HG03159 (cell line): ENCODE measurements around the gene RHEB.
A peak's percentile ranks its signal among the peaks of the same experiment; 100 is the strongest.

Experiments used
- ATAC-seq: cut with Tn5 transposase; IDR thresholded peaks from one replicate; pipeline ENCODE4 v1.9.1; 2021; ENCODE audit warnings: mild to moderate bottlenecking, moderate library complexity; ENCODE audit not compliant: unreplicated experiment

The RHEB gene

GRCh38 chr7:151504715-151505326, 14.9 kb downstream of the RHEB start:
- no peak for ATAC-seq

- no peak for ATAC-seq
Observed at GRCh38 chr7:151503902-151504714, 15.6 kb downstream of the RHEB start.

GRCh38 chr7:151501676-151502075, 18.0 kb downstream of the RHEB start:
- no peak for ATAC-seq

- no peak for ATAC-seq
Observed at GRCh38 chr7:151498495-151498894, 21.2 kb downstream of the RHEB start.

GRCh38 chr7:151497306-151497871, 22.3 kb downstream of the RHEB start:
- no peak for ATAC-seq

GRCh38 chr7:151495360-151495759, 24.3 kb downstream of the RHEB start:
- no peak for ATAC-seq

GRCh38 chr7:151494298-151495284, 25.1 kb downstream of the RHEB start:
- no peak for ATAC-seq

GRCh38 chr7:151493083-151493482, 26.6 kb downstream of the RHEB start:
- ATAC-seq = no peak

- ATAC-seq = no peak
Observed at GRCh38 chr7:151491859-151492258, 27.8 kb downstream of the RHEB start.

GRCh38 chr7:151490456-151491105, 29.1 kb downstream of the RHEB start:
- ATAC-seq = no peak

GRCh38 chr7:151489498-151489897, 30.2 kb downstream of the RHEB start:
- ATAC-seq = no peak

GRCh38 chr7:151488096-151488495, 31.6 kb downstream of the RHEB start:
- no peak for ATAC-seq

GRCh38 chr7:151487228-151487627, 32.5 kb downstream of the RHEB start:
- no peak for ATAC-seq

- no peak for ATAC-seq
Observed at GRCh38 chr7:151486074-151486473, 33.6 kb downstream of the RHEB start.

GRCh38 chr7:151484971-151485707, 34.6 kb downstream of the RHEB start:
- ATAC-seq = peak; percentile 49

GRCh38 chr7:151483711-151483983, 36.0 kb downstream of the RHEB start:
- no peak for ATAC-seq

GRCh38 chr7:151482883-151483710, 36.6 kb downstream of the RHEB start:
- no peak for ATAC-seq

- no peak for ATAC-seq
Observed at GRCh38 chr7:151481650-151482505, 37.8 kb downstream of the RHEB start.
